ENCODE data around the gene RAB28.

- TF ChIP-seq POLR2A (IDR thresholded peaks at IDR 0.05) (no peak), CTCF (IDR thresholded peaks at IDR 0.05) (no peak)
Measured at GRCh38 chr4:13471400-13471799, 12.7 kb downstream of the RAB28 start.

Data from lower leg skin (tissue), 3 donors.